ENCODE results near the gene NELFB. TPM values are rescaled to one million over a fixed set of nuclear protein-coding genes. Genes with fewer than 3 reads are reported as not detected.
"Not testable (repeated sequence)": the region's sequence is repeated elsewhere in the genome, so short reads cannot be mapped to it uniquely, and the experiment has no call there.

NELFB gene
- total and polyA plus RNA-seq, 2 of the 4 experiments (the other 2 are of a cell fraction), result 36.9 to 66.0 TPM

- WGBS, 2 experiments (ENCODE audit: extremely low coverage in 2 of 2, insufficient read length in 1 of 2), result no CpG with 5 or more reads among the region's 15 CpGs
- in situ Hi-C loops (cut with MboI; ENCODE audit: low sequenced_read_pairs); H4K20me1 ChIP-seq (ENCODE audit: insufficient read depth, low read length); H3K9me3 ChIP-seq (ENCODE audit: control insufficient read depth, insufficient read depth, low read length); H3K23ac ChIP-seq (ENCODE audit: low read depth, low read length); H3K4ac ChIP-seq (ENCODE audit: low read depth, low read length); H3K4me3 ChIP-seq (ENCODE audit: insufficient read depth, low read depth, low read length); H4K91ac ChIP-seq (ENCODE audit: insufficient read depth, low read depth, low read length); BruUV-seq (replicated peaks); H2AFZ ChIP-seq (replicated peaks; ENCODE audit: low read length, poor library complexity); ATAC-seq (ENCODE audit: low read depth); H3K56ac ChIP-seq (ENCODE audit: extremely low read depth, insufficient read depth, low read length); H3K9me1 ChIP-seq (ENCODE audit: insufficient read depth, low read length); H2BK120ac ChIP-seq (ENCODE audit: low read depth, low read length); H2BK15ac ChIP-seq (ENCODE audit: low read depth, low read length); H3K18ac ChIP-seq (ENCODE audit: low read depth, low read length); H3K4me2 ChIP-seq (ENCODE audit: low read depth, low read length); H4K8ac ChIP-seq (ENCODE audit: low read depth in 2 of 2, low read length in 2 of 2); POLR2A ChIA-PET (ENCODE audit: unreplicated experiment); H2AK9ac ChIP-seq (replicated peaks; ENCODE audit: low read depth, low read length, poor library complexity); H2BK5ac ChIP-seq (ENCODE audit: low read depth, low read length, poor library complexity, severe bottlenecking); H3K27ac ChIP-seq (ENCODE audit: insufficient read depth, low read length); CTCF ChIA-PET; H3K9ac ChIP-seq (ENCODE audit: low read depth, low read length); H3K4me1 ChIP-seq (ENCODE audit: control insufficient read depth, insufficient read depth, low read length); H4K5ac ChIP-seq (ENCODE audit: low read depth, low read length); intact Hi-C loops (cut with micrococcal nuclease); H2BK20ac ChIP-seq (ENCODE audit: low read depth, low read length); dilution Hi-C loops (cut with HindIII; ENCODE audit: low sequenced_read_pairs, unreplicated experiment); H3K27me3 ChIP-seq (ENCODE audit: control insufficient read depth, insufficient read depth, low read length); H3K14ac ChIP-seq (replicated peaks; ENCODE audit: low read depth, low read length): not testable (repeated sequence)
- TF ChIP-seq CTCF (conservative IDR thresholded peaks at IDR 0.05; ENCODE audit: low read depth, low read length) (peak; percentile 32), RFX5 (IDR thresholded peaks at IDR 0.05; ENCODE audit: low read depth, low read length) (0 out of 2 replicates have a peak, but pooled peaks have one; percentile 27)
- peak overlapping the region; percentile 28; the same call in 1 of the 2 replicates for H2AK5ac ChIP-seq (ENCODE audit: low read depth, low read length)
- H3K79me1 ChIP-seq (ENCODE audit: low read depth in 1 of 2, low read length in 2 of 2), result peaks cover 10 to 37% of the 10 kb centered on the region in 2 experiments
- peaks cover 51% of the 10 kb centered on the region for H3K36me3 ChIP-seq (ENCODE audit: control insufficient read depth, insufficient read depth, low read length)
- DNase-seq, result peak; percentile 50
Measured at GRCh38 chr9:137262173-137262908, 7.2 kb downstream of the NELFB start.

All from IMR-90 (cell line).